ENCODE measurements around the gene TUBB2B. TPM values are rescaled to one million over a fixed set of nuclear protein-coding genes. Genes with fewer than 3 reads are reported as not detected.

TUBB2B gene
- 37.8 and 158 TPM in 2 replicates for total RNA-seq (ENCODE audit: low replicate concordance)
- long read RNA-seq, transcript TUBB2B-201 (4 exons, 2,020 nt), result major isoform, 87 of 93 reads
- long read RNA-seq, partial matches to known transcripts, result 4 of 93 reads
- long read RNA-seq, other reads (novel, unspliced or antisense), result 0 of 93 reads

- Mint-ChIP-seq H3K4me1 (ENCODE audit: unreplicated experiment) (peaks cover 19% of the 10 kb centered on the region), H3K27ac (peak within 1 kb of the TSS; percentile 90)
Measured at GRCh38 chr6:3227363-3228045, at the start of gene TUBB2B. TSS of gene TUBB2B (minus strand) at chr6:3227653. CDS start at chr6:3227543, 110 bp downstream.

GRCh38 chr6:3277251-3277650 is 49.8 kb upstream of the TUBB2B start:
- peaks cover 8% of the 10 kb centered on the region for H3K36me3 Mint-ChIP-seq
- H3K4me1 Mint-ChIP-seq (ENCODE audit: unreplicated experiment), result peaks cover 24% of the 10 kb centered on the region
- TF ChIP-seq CTCF (conservative IDR thresholded peaks at IDR 0.05), result no peak
- no peaks in the 10 kb centered on the region for H3K9me3 Mint-ChIP-seq
- no peak overlapping the region for H3K4me3 Mint-ChIP-seq
- H3K27me3 Mint-ChIP-seq, result no peaks in the 10 kb centered on the region
- peak overlapping the region; percentile 39 for H3K27ac Mint-ChIP-seq
- DNase-seq (ENCODE audit: extremely low spot score, unreplicated experiment), result no peak

More at GRCh38 chr6:3227363-3228045, at the start of gene TUBB2B:
- peak; percentile 86 for DNase-seq (ENCODE audit: extremely low spot score, unreplicated experiment)
- no peak for TF ChIP-seq CTCF (conservative IDR thresholded peaks at IDR 0.05)
- Mint-ChIP-seq H3K36me3 (peaks cover 18% of the 10 kb centered on the region), H3K27me3 (peaks cover 56% of the 10 kb centered on the region), H3K9me3 (no peaks in the 10 kb centered on the region), H3K4me3 (peak within 1 kb of the TSS; percentile 96)

GRCh38 chr6:3276174-3277167 is 49.0 kb upstream of the TUBB2B start:
- Mint-ChIP-seq H3K4me3 (no peak overlapping the region), H3K27me3 (no peaks in the 10 kb centered on the region), H3K36me3 (peaks cover 16% of the 10 kb centered on the region), H3K9me3 (no peaks in the 10 kb centered on the region), H3K27ac (no peak overlapping the region), H3K4me1 (ENCODE audit: unreplicated experiment) (peaks cover 16% of the 10 kb centered on the region)
- DNase-seq (ENCODE audit: extremely low spot score, unreplicated experiment), result no peak
- TF ChIP-seq CTCF (conservative IDR thresholded peaks at IDR 0.05), result no peak

- TF ChIP-seq CTCF (conservative IDR thresholded peaks at IDR 0.05), result no peak
- Mint-ChIP-seq H3K36me3 (peaks cover 27% of the 10 kb centered on the region), H3K27me3 (no peaks in the 10 kb centered on the region), H3K4me3 (no peak overlapping the region), H3K9me3 (no peaks in the 10 kb centered on the region), H3K27ac (peak overlapping the region; percentile 48), H3K4me1 (ENCODE audit: unreplicated experiment) (no peaks in the 10 kb centered on the region)
- DNase-seq (ENCODE audit: extremely low spot score, unreplicated experiment), result no peak
Measured at GRCh38 chr6:3273707-3274521, 46.5 kb upstream of the TUBB2B start.
